ENCODE measurements around the gene CFAP65.

CFAP65 gene

DNA sequence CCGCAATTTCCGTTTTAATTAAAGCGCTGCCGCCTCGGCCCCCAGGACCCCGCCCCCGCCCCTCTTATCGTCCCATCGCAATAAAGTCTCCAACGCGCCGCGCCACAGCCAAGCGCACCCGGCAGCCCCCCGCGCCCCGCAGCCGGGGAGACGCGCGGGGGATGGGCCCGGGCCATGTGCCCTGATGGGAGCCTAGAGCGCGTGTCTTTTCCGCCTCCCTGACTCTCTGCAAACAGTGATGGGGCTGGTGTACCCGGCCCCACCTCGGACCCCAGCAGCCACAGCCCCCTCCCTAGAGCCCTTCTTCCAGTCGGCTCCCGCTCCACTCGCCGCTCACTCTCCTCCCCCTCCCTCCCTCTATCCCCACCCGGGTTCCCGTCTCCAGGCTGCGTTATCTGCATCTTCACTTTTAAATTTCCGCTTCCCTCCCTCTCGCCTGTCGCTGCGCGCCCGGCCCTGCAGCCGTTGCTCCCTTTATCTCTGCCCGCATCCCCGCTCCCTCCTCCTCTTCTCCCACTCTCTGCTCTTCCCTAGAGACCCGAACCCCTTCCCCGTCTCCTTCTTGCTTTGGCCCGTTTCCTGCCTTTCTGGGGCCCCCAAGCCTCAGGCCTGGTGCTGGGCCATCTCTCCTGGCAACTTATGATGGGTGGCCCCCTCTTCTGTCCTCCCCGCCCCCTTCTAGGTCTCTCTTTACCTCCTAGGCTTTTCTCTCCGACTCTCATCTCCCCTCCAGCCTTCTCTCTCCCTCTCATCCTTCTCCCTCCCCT lies 55.8 kb downstream of the CFAP65 start:
- Histone ChIP-seq H3K4me3 (ENCODE audit: low read length) (no peak overlapping the region), H3K4me2 (ENCODE audit: low read length) (no peak overlapping the region), H3F3A (ENCODE audit: control insufficient read depth, insufficient read depth) (no peaks in the 10 kb centered on the region), H4K20me1 (ENCODE audit: control insufficient read depth, insufficient read depth, low read depth, low read length) (no peaks in the 10 kb centered on the region), H3K9me2 (replicated peaks; ENCODE audit: control insufficient read depth, low read length) (no peaks in the 10 kb centered on the region), H3K27me3 (ENCODE audit: control insufficient read depth, low read length) (peaks cover 78% of the 10 kb centered on the region), H3K9me3 (ENCODE audit: control insufficient read depth, insufficient read depth, low read length) (no peaks in the 10 kb centered on the region), H3K4me1 (ENCODE audit: control insufficient read depth, low read length) (peaks cover 13% of the 10 kb centered on the region), H3K27ac (ENCODE audit: low read depth, low read length) (no peak overlapping the region), H3K79me2 (ENCODE audit: control insufficient read depth, low read length) (no peaks in the 10 kb centered on the region), H3K36me3 (ENCODE audit: control insufficient read depth, low read length) (no peaks in the 10 kb centered on the region)
- TF ChIP-seq, protein P1, sequence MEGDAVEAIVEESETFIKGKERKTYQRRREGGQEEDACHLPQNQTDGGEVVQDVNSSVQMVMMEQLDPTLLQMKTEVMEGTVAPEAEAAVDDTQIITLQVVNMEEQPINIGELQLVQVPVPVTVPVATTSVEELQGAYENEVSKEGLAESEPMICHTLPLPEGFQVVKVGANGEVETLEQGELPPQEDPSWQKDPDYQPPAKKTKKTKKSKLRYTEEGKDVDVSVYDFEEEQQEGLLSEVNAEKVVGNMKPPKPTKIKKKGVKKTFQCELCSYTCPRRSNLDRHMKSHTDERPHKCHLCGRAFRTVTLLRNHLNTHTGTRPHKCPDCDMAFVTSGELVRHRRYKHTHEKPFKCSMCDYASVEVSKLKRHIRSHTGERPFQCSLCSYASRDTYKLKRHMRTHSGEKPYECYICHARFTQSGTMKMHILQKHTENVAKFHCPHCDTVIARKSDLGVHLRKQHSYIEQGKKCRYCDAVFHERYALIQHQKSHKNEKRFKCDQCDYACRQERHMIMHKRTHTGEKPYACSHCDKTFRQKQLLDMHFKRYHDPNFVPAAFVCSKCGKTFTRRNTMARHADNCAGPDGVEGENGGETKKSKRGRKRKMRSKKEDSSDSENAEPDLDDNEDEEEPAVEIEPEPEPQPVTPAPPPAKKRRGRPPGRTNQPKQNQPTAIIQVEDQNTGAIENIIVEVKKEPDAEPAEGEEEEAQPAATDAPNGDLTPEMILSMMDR (IDR thresholded peaks at IDR 0.05; ENCODE audit: low read depth, low read length, poor library complexity, severe bottlenecking), result no peak
- no peak for TF ChIP-seq EZH2phosphoT487 (IDR thresholded peaks at IDR 0.05; ENCODE audit: borderline replicate concordance, low read length)

DNA sequence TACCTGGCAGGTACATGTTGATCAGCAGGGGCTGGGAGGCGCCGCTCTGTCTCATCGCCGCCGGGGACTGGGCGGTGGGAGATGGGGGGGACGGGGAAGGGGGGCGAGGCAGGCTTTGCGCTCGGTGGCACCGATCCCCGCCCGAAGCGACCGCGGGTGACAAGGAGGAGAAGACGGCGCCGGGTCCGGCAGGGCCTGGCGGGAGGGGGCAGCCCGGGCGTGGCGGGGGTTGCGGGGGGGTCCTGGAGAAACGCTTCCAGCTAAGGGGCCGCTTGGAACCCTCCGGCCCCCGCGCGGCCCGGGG lies 56.3 kb downstream of the CFAP65 start, which contains the start of gene FEV:
TSS of gene FEV (minus strand) at position 164 of the 304 bp plus-strand sequence. CDS start at position 55, 109 bp downstream.
- peaks cover 78% of the 10 kb centered on the region for H3K27me3 ChIP-seq (ENCODE audit: control insufficient read depth, low read length)

DNA sequence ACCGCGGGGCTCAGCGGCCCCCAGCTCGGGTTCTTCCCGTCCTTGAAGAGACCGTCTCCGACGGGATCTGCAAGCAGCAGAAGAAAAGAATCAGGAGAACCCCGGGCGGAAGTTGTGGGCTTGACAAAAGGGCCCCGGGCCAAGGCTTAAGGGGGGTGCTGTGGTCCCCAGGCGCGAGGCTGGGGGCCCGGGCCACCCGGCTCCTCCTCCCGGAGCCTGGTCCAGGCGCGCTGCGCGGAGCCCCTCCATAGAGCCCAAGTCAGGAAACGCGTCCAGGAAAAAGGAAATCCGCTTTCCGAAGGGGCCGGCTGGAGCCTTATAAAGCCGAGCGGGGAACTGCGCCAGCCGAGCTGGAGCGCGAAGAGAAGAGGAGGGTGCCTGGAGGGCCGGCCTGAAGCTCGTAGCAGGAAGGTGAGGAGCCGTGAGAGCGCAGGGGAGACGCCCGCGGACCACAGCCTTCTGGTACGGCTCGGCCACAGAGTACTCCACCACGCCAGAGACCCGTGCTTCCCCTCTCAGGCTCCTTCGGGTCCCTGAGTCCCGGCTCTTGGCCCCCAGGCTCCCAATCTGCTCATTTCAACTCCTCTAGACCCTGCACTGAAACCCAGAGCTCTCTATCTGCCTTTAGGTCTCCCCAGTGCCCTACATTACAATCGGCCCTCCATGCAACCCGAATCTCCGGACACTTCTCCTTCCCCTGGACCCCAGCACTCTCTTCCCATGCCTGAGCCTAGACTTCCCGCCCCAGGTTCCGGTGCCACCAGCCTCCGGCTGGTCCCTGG lies 56.9 kb downstream of the CFAP65 start:
- Histone ChIP-seq H3K27me3 (ENCODE audit: control insufficient read depth, low read length) (peaks cover 76% of the 10 kb centered on the region), H3K9me3 (ENCODE audit: control insufficient read depth, insufficient read depth, low read length) (no peaks in the 10 kb centered on the region), H3K27ac (ENCODE audit: low read depth, low read length) (no peak overlapping the region), H3K36me3 (ENCODE audit: control insufficient read depth, low read length) (no peaks in the 10 kb centered on the region), H3K4me3 (ENCODE audit: low read length) (no peak overlapping the region), H4K20me1 (ENCODE audit: control insufficient read depth, insufficient read depth, low read depth, low read length) (no peaks in the 10 kb centered on the region), H3K79me2 (ENCODE audit: control insufficient read depth, low read length) (no peaks in the 10 kb centered on the region), H3K4me1 (ENCODE audit: control insufficient read depth, low read length) (peaks cover 22% of the 10 kb centered on the region), H3K9me2 (replicated peaks; ENCODE audit: control insufficient read depth, low read length) (no peaks in the 10 kb centered on the region), H3K4me2 (ENCODE audit: low read length) (no peak overlapping the region), H3F3A (ENCODE audit: control insufficient read depth, insufficient read depth) (no peaks in the 10 kb centered on the region)
- TF ChIP-seq, protein P1 (IDR thresholded peaks at IDR 0.05; ENCODE audit: low read depth, low read length, poor library complexity, severe bottlenecking), result no peak
- no peak for TF ChIP-seq EZH2phosphoT487 (IDR thresholded peaks at IDR 0.05; ENCODE audit: borderline replicate concordance, low read length)

More for the DNA sequence above, 56.3 kb downstream of the CFAP65 start, which contains the start of gene FEV:
- no peak within 1 kb of the TSS for H3K27ac ChIP-seq (ENCODE audit: low read depth, low read length)
- H3K36me3 ChIP-seq (ENCODE audit: control insufficient read depth, low read length), result no peaks in the 10 kb centered on the region
- no peak within 1 kb of the TSS for H3K4me3 ChIP-seq (ENCODE audit: low read length)
- no peaks in the 10 kb centered on the region for H3K79me2 ChIP-seq (ENCODE audit: control insufficient read depth, low read length)
- no peak within 1 kb of the TSS for H3K4me2 ChIP-seq (ENCODE audit: low read length)
- TF ChIP-seq, protein P1 (IDR thresholded peaks at IDR 0.05; ENCODE audit: low read depth, low read length, poor library complexity, severe bottlenecking), result no peak
- no peak for TF ChIP-seq EZH2phosphoT487 (IDR thresholded peaks at IDR 0.05; ENCODE audit: borderline replicate concordance, low read length)
- no peaks in the 10 kb centered on the region for H3K9me3 ChIP-seq (ENCODE audit: control insufficient read depth, insufficient read depth, low read length)
- H3F3A ChIP-seq (ENCODE audit: control insufficient read depth, insufficient read depth), result no peaks in the 10 kb centered on the region
- no peaks in the 10 kb centered on the region for H4K20me1 ChIP-seq (ENCODE audit: control insufficient read depth, insufficient read depth, low read depth, low read length)
- H3K9me2 ChIP-seq (replicated peaks; ENCODE audit: control insufficient read depth, low read length), result no peaks in the 10 kb centered on the region
- peaks cover 17% of the 10 kb centered on the region for H3K4me1 ChIP-seq (ENCODE audit: control insufficient read depth, low read length)
